Loucy (cell line): ENCODE measurements around the gene JARID2.

ENCODE experiments used
- EZH2phosphoT487 ChIP-seq: fragments of 200-600 bp; IDR thresholded peaks from 2 replicates; pipeline ENCODE4 v1.6.1; 2018; ENCODE audit warnings: antibody characterized with exemption, mild to moderate bottlenecking, moderate library complexity, borderline replicate concordance
- TF ChIP-seq, protein P1 (sequence below): fragments of 200-600 bp; sonication (generic); conservative IDR thresholded peaks from 2 replicates; pipeline ENCODE4 v1.5.1; 2014; ENCODE audit warnings: mild to moderate bottlenecking, antibody characterized with exemption, low read length

DNA sequence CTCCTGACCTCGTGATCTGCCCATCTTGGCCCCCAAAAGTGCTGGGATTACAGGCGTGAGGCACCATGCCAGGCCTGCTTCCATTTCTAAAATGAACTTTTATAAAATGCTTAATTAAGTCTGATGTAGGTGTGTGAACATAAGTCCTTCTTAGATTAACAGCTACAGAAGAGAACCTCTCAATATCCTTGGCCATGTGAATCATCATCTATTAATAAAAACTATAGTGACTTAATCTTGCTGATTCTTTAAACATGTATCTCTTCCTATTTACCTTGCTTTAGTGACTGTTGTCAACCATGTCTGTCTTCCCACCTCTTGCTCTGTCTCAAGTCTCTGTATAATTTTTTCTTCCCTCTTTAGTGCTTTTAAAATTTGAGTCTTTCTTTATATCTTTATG lies 127.1 kb downstream of the JARID2 start:
- TF ChIP-seq, protein P1, sequence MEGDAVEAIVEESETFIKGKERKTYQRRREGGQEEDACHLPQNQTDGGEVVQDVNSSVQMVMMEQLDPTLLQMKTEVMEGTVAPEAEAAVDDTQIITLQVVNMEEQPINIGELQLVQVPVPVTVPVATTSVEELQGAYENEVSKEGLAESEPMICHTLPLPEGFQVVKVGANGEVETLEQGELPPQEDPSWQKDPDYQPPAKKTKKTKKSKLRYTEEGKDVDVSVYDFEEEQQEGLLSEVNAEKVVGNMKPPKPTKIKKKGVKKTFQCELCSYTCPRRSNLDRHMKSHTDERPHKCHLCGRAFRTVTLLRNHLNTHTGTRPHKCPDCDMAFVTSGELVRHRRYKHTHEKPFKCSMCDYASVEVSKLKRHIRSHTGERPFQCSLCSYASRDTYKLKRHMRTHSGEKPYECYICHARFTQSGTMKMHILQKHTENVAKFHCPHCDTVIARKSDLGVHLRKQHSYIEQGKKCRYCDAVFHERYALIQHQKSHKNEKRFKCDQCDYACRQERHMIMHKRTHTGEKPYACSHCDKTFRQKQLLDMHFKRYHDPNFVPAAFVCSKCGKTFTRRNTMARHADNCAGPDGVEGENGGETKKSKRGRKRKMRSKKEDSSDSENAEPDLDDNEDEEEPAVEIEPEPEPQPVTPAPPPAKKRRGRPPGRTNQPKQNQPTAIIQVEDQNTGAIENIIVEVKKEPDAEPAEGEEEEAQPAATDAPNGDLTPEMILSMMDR: no peak
- TF ChIP-seq EZH2phosphoT487: no peak
